GM19372 (cell line): ENCODE data around the gene SLC44A4.
A peak's percentile ranks its signal among the peaks of the same experiment; 100 is the strongest.
"Not testable (repeated sequence)": the region's sequence is repeated elsewhere in the genome, so short reads cannot be mapped to it uniquely, and the experiment has no call there.

Source experiments
- ATAC-seq: cut with Tn5 transposase; IDR thresholded peaks from one replicate; pipeline ENCODE4 v1.9.1; 2021; ENCODE audit warnings: mild to moderate bottlenecking, low read depth, moderate library complexity; ENCODE audit not compliant: unreplicated experiment

Gene SLC44A4

DNA sequence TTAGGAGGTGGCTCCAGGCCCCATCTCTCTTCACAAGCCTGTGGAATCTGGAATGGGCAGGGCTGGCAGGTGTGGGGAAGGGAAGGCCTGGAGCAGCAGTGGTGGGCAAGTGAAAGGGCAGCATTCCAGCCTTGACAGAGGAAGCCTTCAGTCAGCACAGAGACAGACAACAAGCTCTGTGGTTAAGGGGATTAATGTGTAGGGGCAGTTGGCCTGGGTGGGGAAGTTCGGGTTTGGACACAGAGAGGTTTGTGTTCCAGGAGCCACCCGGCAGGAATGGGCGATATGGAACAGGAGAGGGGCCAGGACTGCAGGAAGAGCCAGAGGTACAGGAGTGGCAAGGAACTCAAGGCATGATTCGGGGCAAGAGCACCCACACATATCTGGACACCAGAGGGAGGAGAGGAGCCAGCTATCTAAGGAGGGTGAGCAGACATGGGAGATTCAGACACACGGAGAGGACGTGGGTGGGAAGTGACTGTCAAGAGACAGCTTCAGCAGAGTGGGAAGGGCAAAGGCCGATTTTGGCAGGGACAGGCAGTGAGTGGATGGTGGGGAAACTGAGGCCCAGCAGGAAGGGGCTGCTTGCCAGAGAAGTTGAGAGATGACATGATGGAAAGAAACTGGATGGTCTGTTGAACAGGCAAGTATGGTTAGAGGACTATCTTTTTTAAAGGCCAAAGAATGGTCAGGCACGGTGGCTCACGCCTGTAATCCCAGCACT is 2.5 kb upstream of the SLC44A4 start:
- ATAC-seq = no peak

DNA sequence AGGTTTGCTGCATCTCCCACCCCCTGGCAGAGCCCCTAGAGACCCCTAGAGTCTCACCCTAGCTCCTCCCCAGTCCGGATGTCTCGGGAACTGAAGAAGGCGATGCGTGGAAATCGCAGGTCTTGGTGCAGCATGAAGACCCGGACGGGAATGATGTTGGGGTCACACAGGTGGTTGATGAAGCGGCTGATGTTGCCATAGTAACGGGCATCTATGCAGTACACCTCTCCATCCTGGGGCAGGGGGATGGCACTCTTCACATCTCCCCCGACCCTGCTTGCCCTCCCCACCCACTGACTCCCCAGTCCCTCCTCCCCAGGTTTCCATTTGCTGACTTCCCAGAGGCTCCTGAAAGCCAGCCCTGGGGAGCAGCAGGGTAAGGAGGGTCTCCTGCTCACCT is 1.8 kb upstream of the SLC44A4 start:
- ATAC-seq = no peak

DNA sequence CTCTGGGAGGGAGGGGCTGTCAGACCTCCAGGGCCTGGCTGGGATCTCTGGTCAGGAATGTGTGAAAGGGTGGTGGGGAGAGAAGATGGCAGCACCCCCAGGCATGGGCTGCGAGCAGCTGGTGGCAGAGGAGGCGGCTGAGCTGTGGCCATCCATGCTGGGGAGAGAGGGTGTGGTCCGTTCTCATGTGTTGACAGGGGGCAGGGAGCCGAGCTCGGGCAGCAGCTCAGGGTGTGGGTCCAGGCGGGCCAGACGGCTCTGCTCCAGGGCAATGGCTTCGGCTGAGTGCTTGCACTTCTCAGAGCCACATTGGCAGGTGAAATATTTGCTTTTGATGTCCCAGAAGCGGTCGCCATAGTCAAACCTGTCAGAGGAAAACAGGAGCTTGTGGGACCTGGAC is 1.1 kb upstream of the SLC44A4 start:
- no peak for ATAC-seq

GRCh38 chr6:31879143-31879542 is 346 bp upstream of the SLC44A4 start:
- no peak for ATAC-seq

DNA sequence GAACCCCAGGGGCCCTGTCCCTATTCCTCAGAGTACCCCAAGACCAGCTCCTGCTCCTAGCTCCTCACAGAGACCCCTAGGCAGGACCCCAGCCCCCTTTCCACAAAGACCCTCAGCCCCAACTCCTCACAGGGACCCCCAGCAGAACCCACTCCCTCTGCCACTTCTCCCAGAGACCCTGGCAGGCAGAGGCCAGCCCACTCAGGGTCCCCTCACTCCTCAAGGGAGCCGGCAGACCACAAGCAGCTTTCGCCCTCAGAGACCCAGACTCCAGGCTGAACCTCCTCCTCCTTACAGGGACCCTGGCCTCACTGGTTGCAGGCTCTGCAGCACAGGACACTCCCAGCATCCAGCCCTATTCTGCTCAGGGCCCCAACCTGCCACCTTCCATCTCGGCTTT is 575 bp downstream of the SLC44A4 start:
- ATAC-seq = no peak

DNA sequence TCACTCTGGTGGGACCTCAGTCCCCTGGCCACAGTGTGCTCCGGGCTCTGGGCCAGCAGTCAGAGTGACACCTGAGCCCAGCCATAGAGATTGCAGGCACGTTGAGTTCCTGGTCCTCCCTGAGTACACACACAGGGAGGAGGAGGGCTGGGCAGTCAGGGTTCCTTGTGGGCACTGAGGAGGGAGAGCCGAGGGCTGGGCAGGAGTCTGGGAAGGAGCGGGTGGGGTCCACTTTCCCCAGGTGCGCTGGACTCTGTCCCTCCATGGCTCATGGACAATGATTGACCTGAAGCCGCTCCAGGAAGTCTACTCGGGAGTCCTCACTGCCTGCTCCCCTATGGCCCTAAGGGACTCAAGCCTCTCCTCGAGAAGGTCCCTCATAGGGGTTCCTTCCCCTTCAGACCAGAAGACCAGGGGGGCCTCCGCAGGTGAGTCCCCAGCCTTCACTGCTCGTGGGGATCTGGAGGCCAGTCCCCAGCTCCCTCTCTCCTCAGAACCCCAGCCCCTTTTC is 1.1 kb downstream of the SLC44A4 start:
- ATAC-seq = no peak

DNA sequence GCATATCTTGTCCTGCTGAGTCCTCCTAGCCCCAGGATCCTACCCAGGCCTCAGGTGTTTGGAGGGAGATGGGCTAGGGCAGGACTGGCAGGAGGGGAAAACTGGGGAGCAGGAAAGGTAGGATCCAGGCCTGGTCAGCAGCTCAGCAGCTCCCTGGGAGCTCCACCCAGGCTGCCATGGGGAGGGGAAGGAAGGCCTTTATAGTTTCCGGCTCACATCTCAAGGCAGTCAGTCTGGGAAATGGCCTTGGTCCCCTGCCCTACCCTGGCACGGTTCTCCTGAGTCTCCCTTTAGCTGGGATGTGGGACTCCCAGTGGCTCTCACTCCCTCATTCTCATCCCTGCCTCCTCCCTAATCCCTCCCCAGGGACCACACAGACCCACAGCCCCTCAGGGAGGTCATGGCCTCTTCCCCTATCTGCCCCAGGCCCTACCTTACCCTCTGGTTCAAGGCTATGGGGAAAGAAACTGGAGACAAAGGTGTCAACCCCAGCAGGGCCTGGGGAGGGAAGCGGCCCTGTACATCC is 1.6 kb downstream of the SLC44A4 start:
- no peak for ATAC-seq

DNA sequence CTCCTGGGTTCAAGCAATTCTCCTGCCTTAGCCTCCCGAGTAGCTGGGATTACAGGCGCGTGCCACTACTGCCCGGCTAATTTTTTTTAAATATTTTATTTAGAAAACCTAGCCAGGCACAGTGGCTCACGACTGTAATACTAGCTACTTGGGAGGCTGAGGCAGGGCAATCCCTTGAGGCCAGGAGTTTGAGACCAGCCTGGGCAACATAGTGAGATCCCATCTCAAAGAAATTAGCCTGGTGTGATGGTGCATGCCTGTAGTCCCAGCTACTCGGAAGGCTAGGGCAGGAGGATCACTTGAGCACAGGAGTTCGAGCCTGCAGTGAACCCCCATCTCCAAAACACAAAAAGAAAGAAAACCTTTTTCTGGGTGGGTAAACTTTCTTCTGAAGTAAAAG is 2.4 kb downstream of the SLC44A4 start:
- ATAC-seq = no peak

- no peak for ATAC-seq
These were observed 2.9 kb downstream of the SLC44A4 start for GRCh38 chr6:31875877-31876276.

GRCh38 chr6:31874836-31875572 is 3.8 kb downstream of the SLC44A4 start:
- no peak for ATAC-seq

DNA sequence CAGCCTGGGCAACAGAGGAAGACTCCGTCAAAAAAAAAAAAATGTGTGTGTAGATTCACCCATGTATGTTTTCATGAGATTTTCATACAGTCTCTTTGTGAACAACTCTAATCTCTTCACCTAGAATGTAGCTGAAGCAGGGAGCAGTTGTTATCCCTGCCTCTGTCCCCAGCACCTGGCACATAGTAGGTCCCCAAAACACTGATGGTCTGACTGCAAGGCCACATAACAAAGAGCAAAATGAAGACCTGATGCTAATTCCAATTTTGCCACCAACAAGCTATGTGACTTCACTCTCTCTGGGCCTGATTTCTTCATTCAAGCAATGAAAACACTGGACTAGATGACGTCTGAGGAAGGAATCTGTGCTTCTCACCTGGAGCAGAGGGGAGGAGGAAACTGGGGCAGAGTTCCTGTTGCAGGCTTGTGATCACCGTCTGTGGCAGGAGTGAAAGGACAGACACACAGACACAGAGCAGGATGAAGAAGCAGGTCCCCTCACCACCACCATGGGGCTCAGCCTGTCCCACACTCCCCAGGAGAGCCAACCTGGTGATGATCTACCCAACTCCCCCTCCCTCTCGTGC is 4.6 kb downstream of the SLC44A4 start:
- ATAC-seq = no peak

GRCh38 chr6:31871046-31871659 is 7.6 kb downstream of the SLC44A4 start:
- no peak for ATAC-seq

GRCh38 chr6:31870385-31870921 is 8.3 kb downstream of the SLC44A4 start:
- ATAC-seq = no peak

DNA sequence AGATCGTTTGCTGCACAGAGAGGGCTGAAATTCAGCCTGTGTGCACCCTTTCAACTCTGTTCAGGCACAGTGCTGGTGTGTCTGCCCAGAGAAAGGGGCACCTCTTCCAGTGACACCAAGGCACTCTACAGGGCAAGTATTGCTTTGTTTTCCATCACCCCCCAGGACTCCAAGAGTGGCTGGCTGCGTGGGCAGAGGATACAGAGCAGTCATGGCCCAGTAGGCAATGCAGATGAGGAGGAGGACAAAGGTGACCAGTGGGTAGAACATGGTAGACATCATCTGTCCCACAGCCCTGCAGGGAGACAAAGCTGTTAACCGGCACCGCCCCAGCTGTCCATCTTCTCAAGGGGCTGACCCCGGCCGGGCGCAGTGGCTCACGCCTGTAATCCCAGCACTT is 9.5 kb downstream of the SLC44A4 start:
- no peak for ATAC-seq

GRCh38 chr6:31868658-31868971 is 10.2 kb downstream of the SLC44A4 start:
- ATAC-seq = not testable (repeated sequence)

DNA sequence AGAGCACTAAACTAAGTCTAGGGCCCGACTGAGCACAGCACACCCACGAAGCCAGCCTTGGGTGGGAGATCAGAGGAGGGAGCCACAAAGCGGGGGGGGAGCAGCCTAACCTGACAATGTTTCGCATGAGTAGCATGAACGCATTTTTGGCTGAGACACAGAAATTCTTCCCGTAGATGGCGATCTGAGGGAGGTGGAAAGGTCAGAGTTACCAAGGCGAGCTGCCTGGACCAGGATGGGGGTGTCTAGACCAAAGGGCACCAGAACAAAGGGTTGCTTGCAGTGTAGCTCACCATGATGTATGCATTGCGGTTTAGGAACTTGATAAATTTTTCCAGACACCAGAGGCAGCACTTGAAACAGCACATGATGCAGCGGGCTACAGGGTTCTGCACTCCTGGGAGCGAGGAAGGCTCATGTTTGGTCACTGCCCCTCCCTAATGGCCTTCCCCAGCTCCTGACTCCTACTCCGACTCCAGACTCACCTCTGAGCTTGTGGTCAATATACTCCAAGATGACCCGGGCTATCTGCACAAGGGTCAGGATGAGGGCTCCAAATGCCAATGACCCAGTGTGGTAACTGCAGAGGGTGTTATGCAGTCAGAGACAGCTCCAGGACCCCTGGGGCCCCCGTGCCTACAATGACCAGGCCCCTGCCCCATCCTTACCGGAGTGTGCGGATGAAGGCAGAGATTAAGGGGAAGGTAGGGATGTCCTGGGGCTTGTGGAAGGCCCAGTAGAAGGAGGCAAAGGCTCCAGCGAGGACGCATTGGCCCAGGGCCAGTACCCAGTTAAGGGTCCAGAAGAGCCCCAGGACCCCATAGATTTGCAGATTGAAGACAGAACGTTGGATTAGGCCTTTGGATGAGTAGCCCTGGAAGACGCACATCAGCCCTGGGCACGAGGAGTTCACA is 13.3 kb downstream of the SLC44A4 start:
- no peak for ATAC-seq

- ATAC-seq = no peak
These were observed 14.0 kb downstream of the SLC44A4 start for GRCh38 chr6:31864818-31865204.

DNA sequence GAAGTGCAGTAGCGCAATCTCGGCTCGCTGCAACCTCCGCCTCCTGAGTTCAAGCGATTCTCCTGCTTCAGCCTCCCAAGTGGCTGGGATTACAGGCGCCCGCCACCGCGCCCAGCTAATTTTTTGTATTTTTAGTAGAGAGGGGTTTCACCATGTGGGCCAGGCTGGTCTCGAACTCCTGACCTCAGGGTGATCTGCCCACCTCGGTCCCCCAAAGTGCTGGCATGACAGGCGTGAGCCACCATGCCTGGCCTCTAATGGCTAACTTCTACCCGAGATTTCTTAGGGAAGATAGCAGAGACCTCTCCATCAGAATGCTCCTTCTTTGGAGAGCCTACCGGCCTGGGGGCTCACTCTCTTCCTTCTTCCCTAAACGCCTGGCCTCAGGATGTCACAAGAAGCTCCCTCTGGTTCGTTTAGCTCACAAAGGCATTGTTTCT is 14.7 kb downstream of the SLC44A4 start:
- ATAC-seq = not testable (repeated sequence)

GRCh38 chr6:31862344-31863235 is 16.2 kb downstream of the SLC44A4 start, which contains the start of gene NEU1:
Gene NEU1, minus strand, starts transcription at chr6:31862821. Its CDS starts 45 bp downstream, at chr6:31862776.
- ATAC-seq = peak; percentile 93
